NCI-H748 treated with DMSO at 0.1 percent for 48 hours (cell line): Measurements from ENCODE around the gene SCNN1B.

Experiments used
- DNase-seq: peaks from one replicate; lab custom pipeline; 2025; lab: John Stamatoyannopoulos, UW

Gene SCNN1B

DNA sequence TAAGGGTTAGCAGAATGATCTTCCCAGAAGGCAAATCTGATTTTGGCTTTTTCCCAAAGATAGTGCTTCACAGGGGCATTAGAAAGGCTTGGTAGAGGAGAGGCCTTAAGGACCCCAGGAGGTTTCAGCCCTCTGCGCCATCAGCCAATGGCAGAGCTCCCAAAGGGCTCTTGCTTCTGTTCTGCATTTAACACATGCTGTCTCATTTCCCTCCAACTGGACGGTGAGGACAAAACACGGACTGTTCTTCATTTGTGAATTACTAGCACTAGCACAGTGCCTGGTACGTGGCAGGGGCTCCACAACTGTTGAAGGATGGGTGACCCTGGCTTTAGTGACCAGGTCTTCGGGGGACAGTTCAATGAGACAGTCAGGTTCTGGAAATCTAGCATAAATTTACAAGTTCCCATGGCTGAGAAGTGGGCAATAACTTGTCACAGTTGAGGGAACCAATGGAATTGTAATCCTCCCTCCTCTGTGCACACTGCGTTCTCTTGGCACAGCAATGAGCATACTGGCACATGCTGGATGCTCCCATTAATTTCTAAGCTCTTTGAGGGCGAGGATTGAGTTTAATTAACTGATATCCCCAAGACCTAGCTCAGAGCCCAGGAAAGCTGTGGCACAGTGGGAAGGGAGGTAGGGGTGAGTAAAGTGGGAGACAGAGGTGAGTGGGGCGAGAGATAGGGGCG lies 105.5 kb downstream of the SCNN1B start:
- DNase-seq = no peak

DNA sequence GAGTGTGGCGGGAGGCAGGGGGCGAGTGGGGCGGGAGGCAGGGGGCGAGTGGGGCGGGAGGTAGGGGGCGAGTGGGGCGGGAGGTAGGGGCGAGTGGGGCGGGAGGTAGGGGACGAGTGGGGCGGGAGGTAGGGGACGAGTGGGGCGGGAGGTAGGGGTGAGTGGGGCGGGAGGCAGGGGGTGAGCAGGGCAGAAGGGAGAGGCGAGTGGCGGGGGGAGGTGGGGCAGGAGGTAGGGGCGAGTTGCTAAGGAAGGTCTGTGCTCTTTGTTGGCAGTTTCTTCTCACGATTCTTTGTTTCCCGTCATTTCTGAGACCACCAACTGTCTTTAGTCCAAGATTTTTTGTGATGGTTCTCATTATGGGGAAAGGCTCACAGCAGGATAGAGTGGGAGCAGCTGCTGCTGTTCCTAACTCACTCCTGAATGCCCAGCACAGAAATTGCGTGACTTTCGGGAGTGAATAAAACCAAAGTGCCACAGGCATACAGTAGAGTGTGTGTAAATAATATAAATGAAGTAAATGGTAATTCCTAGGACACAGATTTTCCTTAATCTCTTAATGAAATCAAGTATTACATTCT lies 106.2 kb downstream of the SCNN1B start:
- no peak for DNase-seq

GRCh38 chr16:23408823-23409298 lies 106.8 kb downstream of the SCNN1B start:
- no peak for DNase-seq

- DNase-seq = no peak
Observed at GRCh38 chr16:23409522-23409921, 107.4 kb downstream of the SCNN1B start.

DNA sequence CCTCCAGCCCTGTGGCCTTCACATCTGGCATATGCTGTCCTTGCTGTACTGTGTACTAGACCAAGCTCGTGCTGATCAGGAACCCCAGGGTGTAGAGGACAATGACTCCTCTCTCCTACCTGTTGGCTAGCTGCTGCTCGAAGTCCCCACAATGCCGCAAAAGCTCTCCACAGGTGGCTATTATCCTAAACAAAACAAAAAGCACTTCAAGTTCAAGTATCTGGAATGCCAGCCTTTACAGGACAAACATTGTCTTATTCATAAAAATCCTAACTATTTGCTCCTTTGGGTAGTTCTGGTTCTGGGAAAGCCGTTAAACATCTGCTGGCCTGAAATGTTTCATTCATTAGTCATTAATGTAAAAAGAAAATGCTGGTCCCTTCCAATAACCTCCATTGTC lies 108.1 kb downstream of the SCNN1B start:
- no peak for DNase-seq

DNA sequence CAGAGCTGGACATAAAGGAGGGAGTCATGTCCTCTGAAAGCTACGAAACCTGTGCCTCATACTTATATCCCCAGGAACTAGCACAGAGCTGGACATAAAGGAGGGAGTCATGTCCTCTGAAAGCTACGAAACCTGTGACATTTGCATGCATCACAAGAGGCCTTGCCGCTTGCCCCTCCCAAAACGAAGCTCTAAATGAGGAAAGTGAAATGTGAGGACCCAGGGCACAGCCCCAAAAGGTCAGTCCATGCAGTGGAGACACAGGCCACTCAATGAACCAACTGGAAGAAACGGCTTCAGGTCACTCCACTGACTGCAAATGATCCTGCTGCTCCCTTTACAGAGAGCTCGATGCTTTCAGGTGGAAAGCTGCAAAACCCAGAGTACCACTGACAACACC lies 112.6 kb downstream of the SCNN1B start:
- no peak for DNase-seq

- no peak for DNase-seq
Observed at GRCh38 chr16:23416816-23417215, 114.7 kb downstream of the SCNN1B start.

- DNase-seq = no peak
Observed at GRCh38 chr16:23420011-23420410, 117.9 kb downstream of the SCNN1B start.

DNA sequence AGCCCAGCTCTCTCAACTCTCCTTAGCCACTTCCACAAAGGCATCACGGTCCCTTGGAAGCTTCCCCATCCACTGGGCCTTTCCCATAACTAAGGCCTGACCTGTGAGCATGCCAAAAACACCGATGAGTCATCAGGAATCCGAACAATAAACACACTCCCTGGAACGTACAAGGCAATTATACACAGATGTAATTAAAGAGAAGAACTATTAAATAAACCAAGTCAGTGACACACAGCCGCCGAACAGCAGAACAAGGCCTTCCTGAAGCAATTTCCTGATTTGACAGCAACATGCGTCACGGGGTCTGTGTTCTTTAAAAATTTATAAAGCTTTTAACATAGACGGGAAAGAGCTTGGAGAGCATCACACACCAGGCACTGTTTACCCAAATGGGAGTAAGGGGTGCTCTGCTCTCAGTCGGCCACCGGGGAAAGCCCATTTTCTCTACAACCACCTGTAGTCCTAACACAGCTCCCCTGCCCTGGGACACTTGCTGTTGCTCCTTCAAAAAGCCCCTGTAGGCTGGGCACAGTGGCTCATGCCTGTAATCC lies 121.5 kb downstream of the SCNN1B start:
- DNase-seq = peak; percentile 55

DNA sequence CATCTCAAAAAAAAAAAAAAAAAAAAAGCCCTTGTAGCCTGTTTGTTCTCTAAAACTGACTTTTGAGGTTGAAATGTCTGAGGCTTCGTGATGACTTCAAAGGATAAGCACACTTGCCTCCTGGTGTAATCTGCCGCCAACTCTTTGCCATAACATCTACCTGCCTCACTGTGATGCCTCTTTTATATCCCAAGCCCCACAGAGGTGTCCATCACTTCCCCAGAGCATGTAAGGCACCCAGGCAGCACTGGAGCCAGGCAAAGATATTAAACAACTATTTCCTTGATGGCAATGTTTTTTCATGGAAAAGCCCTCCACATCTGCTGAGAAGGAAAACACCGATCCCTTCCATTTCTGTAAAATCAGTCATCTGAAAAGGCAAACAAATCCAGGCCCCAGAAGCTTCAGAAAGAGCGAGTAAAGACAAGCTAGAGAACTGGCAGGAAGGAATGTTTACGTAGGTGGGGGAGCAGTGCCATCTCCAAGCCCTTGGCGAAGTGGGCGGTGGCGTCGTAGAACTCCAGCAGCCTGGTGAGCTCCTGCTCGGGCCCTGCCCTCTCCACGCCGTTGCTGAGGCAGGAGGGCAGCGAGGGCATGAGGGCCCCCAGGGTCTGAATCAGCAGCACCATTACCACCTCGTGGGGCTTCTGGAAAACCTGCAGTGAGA lies 122.3 kb downstream of the SCNN1B start:
- DNase-seq = no peak

DNA sequence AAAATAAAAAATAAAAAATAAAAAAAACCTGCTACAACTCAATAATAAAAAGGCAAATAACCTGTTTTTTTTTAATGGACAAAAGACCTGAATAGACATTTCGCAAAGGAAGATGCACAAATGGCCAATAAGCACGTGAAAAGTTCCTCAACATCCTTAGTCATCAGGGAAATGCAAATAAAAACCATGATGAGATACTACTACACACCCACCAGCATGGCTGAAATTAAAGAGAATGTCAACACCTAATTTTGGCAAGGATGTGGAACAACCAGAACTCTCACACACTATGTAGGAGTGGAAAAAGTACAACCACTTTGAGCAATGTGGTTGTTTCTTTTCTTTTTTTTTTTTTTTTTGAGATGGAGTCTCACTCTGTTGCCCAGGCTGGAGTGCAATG lies 126.2 kb downstream of the SCNN1B start:
- DNase-seq = no peak
